Mucosa of descending colon (tissue), 3 donors: ENCODE measurements around the gene TECPR2. TPM values are rescaled to one million over a fixed set of nuclear protein-coding genes. Genes with fewer than 3 reads are reported as not detected.
A peak's percentile ranks its signal among the peaks of the same experiment; 100 is the strongest.
"Not testable (repeated sequence)": the region's sequence is repeated elsewhere in the genome, so short reads cannot be mapped to it uniquely, and the experiment has no call there.

Experiments
- ATAC-seq: fragments of 200-7000 bp; cut with Tn5 transposase; one replicate; pipeline ENCODE4 v1.9.1; 2020; ENCODE audit warnings: mild to moderate bottlenecking, moderate library complexity
- DNase-seq, 3 donors: peaks; one replicate each; pipeline ENCODE4 v3.0.0-alpha.2; 2020
- H3K36me3 ChIP-seq: fragments of 200-600 bp; one replicate; pipeline ENCODE4 v1.8.0; 2021; ENCODE audit warnings: low read depth, mild to moderate bottlenecking
- H3K4me1 ChIP-seq: fragments of 200-600 bp; one replicate; pipeline ENCODE4 v1.8.0; 2021; ENCODE audit warnings: low read depth, mild to moderate bottlenecking
- H3K4me3 ChIP-seq: fragments of 200-600 bp; one replicate; pipeline ENCODE4 v1.8.0; 2021; ENCODE audit warnings: mild to moderate bottlenecking
- H3K9me3 ChIP-seq: fragments of 200-600 bp; one replicate; pipeline ENCODE4 v1.8.0; 2021; ENCODE audit warnings: mild to moderate bottlenecking
- CTCF ChIP-seq: fragments of 200-600 bp; IDR thresholded peaks from one replicate; pipeline ENCODE4 v1.8.0; 2022; ENCODE audit warnings: antibody characterized with exemption, mild to moderate bottlenecking
- intact Hi-C, 2 donors: fragments of 100-400 bp; cut with DNase I in 1 of 2; cut with micrococcal nuclease in 1 of 2; formaldehyde crosslinking; loops; one replicate each; pipeline versions ENCODE4 v1.11.0 to v1.11.1; 2022; cut with DNase I, micrococcal nuclease
- total RNA-seq, 3 donors: library from RNA; stranded (reverse); fragmentation: NEBNext Ultra II Directional in 2 of 3; extraction: Animal tissue kit (Norgen Biotek cat#: 25700) in 2 of 3; gene quantifications; one replicate each; pipeline versions ENCODE4 v1.2.1 to v1.2.4, GENCODE V29; 2021 to 2023
- donor health status: DM: no; HTN: no; CAD: no; lungs with moderate emphysema.
- donor health status: DM: no; HTN: no; CAD: no.
- donor health status: DM: no; HTN: yes; CAD: no.

TECPR2 gene
- total RNA-seq, 3 donors from 2014 or later: 11.2 to 33.5 (median 21.2) TPM

GRCh38 chr14:102532204-102532658 lies 169.5 kb downstream of the TECPR2 start:
- DNase-seq: no peak
- no peaks in the 10 kb centered on the region for H3K9me3 ChIP-seq
- intact Hi-C loops: no loop called here
- no peak for TF ChIP-seq CTCF
- H3K4me3 ChIP-seq: no peak overlapping the region
- H3K36me3 ChIP-seq: no peaks in the 10 kb centered on the region
- peaks cover 8% of the 10 kb centered on the region for H3K4me1 ChIP-seq
- ATAC-seq: no peak

- no peak for TF ChIP-seq CTCF
- Histone ChIP-seq H3K9me3 (no peaks in the 10 kb centered on the region), H3K4me1 (no peaks in the 10 kb centered on the region), H3K36me3 (no peaks in the 10 kb centered on the region), H3K4me3 (no peak overlapping the region)
- ATAC-seq (no peak), DNase-seq (no peak)
- intact Hi-C loops: no loop called here
Measured at GRCh38 chr14:102537981-102538601, 175.3 kb downstream of the TECPR2 start.

DNA sequence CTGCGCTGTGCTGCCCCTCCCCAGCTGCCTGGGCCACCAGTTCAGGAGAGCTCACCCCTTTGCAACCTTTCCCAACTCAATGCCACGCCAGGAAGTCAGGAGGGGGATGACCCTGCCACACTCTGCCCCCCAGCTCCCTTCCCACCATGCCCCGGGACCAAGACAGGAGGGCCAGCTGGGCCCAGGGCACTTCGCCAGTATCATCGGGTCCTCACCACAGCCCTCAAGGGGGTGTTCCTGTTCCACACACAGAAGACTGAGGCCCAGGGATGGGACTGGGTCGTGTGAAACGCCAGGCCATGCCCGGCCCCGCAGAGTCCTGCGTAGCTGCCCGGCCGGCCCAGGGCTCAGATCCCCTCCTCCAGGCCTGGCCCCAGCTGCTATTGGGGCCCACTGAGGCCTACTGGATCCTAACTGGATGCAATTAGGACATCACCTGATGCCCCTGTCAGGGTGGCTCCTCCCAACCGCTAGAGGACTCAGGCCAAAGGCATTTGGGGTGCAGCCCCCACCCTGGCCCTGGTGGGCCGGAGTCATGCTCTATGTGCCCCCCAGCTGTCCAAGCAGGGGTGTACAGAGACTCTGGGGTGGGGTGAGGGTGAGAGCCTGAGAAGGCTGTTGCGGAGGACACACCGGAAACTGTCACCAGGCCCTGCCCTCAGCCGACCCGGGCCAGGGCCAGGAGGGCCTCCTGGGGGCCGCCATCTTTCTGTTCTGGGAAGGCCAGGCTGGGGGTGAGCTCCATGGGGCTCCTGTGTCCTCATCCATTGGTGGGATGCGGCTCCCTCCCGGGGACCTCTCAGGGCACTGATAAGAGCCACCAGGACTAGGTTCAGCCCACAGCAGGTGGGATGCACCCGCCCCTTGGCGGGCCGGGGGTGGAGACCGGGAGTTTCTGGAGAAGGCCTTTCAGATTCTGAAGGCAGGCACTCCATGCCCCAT lies 176.1 kb downstream of the TECPR2 start:
- H3K4me1 ChIP-seq: no peaks in the 10 kb centered on the region
- no peaks in the 10 kb centered on the region for H3K9me3 ChIP-seq
- intact Hi-C loops: no loop called here
- no peak for DNase-seq
- no peaks in the 10 kb centered on the region for H3K36me3 ChIP-seq
- peak; percentile 7 for ATAC-seq
- no peak for TF ChIP-seq CTCF
- no peak overlapping the region for H3K4me3 ChIP-seq

- intact Hi-C loops: no loop called here
- no peak overlapping the region for H3K4me3 ChIP-seq
- peaks cover 8% of the 10 kb centered on the region for H3K4me1 ChIP-seq
- no peaks in the 10 kb centered on the region for H3K36me3 ChIP-seq
- no peak for TF ChIP-seq CTCF
- no peak for DNase-seq
- H3K9me3 ChIP-seq: no peaks in the 10 kb centered on the region
- ATAC-seq: no peak
Measured at GRCh38 chr14:102539544-102540314, 177.0 kb downstream of the TECPR2 start.

GRCh38 chr14:102540315-102541028 lies 177.7 kb downstream of the TECPR2 start:
- ATAC-seq (no peak), DNase-seq (no peak)
- no peak overlapping the region for H3K4me3 ChIP-seq
- intact Hi-C loops: no loop called here
- H3K4me1 ChIP-seq: peaks cover 14% of the 10 kb centered on the region
- H3K36me3 ChIP-seq: no peaks in the 10 kb centered on the region
- no peak for TF ChIP-seq CTCF
- H3K9me3 ChIP-seq: no peaks in the 10 kb centered on the region

GRCh38 chr14:102541029-102541491 lies 178.3 kb downstream of the TECPR2 start:
- H3K9me3 ChIP-seq, ATAC-seq, DNase-seq, intact Hi-C loops, H3K4me3 ChIP-seq, H3K36me3 ChIP-seq: not testable (repeated sequence)
- peaks cover 14% of the 10 kb centered on the region for H3K4me1 ChIP-seq
